Gastrocnemius medialis (tissue), 4 donors: ENCODE results near the gene PTK7. TPM values are rescaled to one million over a fixed set of nuclear protein-coding genes. Genes with fewer than 3 reads are reported as not detected.

Experiments used
- ATAC-seq, 2 donors: fragments of 150-250 bp; one replicate each; pipeline ENCODE4 v1.9.1; 2016
- DNase-seq, 2 donors: peaks; one replicate each; pipeline ENCODE4 v3.0.0-alpha.2; 2019
- H3K27ac ChIP-seq, 4 donors: fragments of 200-600 bp; sonication (generic); 1 replicate in 1 of 4; 2 replicates in 3 of 4; pipeline ENCODE4 v1.5.1; 2016 to 2018; ENCODE audit warnings: mild to moderate bottlenecking in 2 of 4, moderate library complexity in 1 of 4
- H3K27me3 ChIP-seq, 3 donors: fragments of 200-600 bp; sonication (generic) in 2 of 3; 1 replicate in 1 of 3; 2 replicates in 2 of 3; pipeline versions ENCODE4 v1.5.1 to v1.6.0; 2016 to 2019; ENCODE audit warnings: mild to moderate bottlenecking in 1 of 3, moderate library complexity in 1 of 3
- H3K36me3 ChIP-seq, 2 donors: fragments of 200-600 bp; sonication (generic) in 1 of 2; one replicate each; pipeline ENCODE4 v1.5.1; 2017 to 2018
- H3K4me1 ChIP-seq, 2 donors: fragments of 200-600 bp; sonication (generic) in 1 of 2; one replicate each; pipeline ENCODE4 v1.5.1; 2016 to 2017; ENCODE audit warnings: mild to moderate bottlenecking in 2 of 2
- H3K4me3 ChIP-seq, 4 donors: fragments of 200-600 bp; sonication (generic) in 3 of 4; 1 replicate in 1 of 4; 2 replicates in 3 of 4; pipeline ENCODE4 v1.5.1; 2016 to 2019; ENCODE audit warnings: mild to moderate bottlenecking in 2 of 4
- H3K9me3 ChIP-seq, 3 donors: fragments of 200-600 bp; sonication (generic) in 2 of 3; 1 replicate in 1 of 3; 2 replicates in 2 of 3; pipeline ENCODE4 v1.5.1; 2016 to 2019
- CTCF ChIP-seq, 5 experiments: fragments of 450-650 bp in 3 of 5; fragments of 200-600 bp in 2 of 5; sonication (generic) in 2 of 5; IDR thresholded peaks in 4 of 5; conservative IDR thresholded peaks in 1 of 5; 1 replicate in 4 of 5; 2 replicates in 1 of 5; pipeline ENCODE4 v1.5.1; 2016 to 2019; ENCODE audit warnings: antibody characterized with exemption in 5 of 5, mild to moderate bottlenecking in 3 of 5, moderate library complexity in 3 of 5
- POLR2A ChIP-seq, 2 donors: fragments of 450-650 bp; IDR thresholded peaks; one replicate each; pipeline ENCODE4 v1.6.1; 2017; ENCODE audit warnings: antibody characterized with exemption in 2 of 2, mild to moderate bottlenecking in 2 of 2, moderate library complexity in 2 of 2
- in situ Hi-C, 4 donors: fragments of 200-750 bp; cut with MboI; loops; one replicate each; pipeline versions ENCODE4 v1.15.0 to v1.8.0; 2017; ENCODE audit warnings: low sequenced_read_pairs in 4 of 4
- intact Hi-C: fragments of 100-400 bp; cut with DNase I; formaldehyde crosslinking; loops from one replicate; pipeline ENCODE4 v1.15.1; 2023; ENCODE audit warnings: low total_unique reads
- total RNA-seq, 4 donors: library from RNA; depleted of rRNA; stranded (reverse); fragments of >200 nt; gene quantifications; one replicate each; pipeline versions ENCODE4 v1.1.0 to v1.2.3, GENCODE V29; 2016

PTK7 gene
- total RNA-seq, 4 donors from 2014 or later = 0.15 to 0.64 (median 0.24) TPM

GRCh38 chr6:43074847-43075669 is 1.1 kb upstream of the PTK7 start:
- Histone ChIP-seq H3K27me3 (peaks cover 9 to 17% (median 13%) of the 10 kb centered on the region in 3 donors), H3K4me3 (no peak overlapping the region), H3K27ac (no peak overlapping the region), H3K4me1 (peaks cover 0 to 9% of the 10 kb centered on the region in 2 donors), H3K36me3 (peaks cover 0 to 43% of the 10 kb centered on the region in 2 donors), H3K9me3 (no peaks in the 10 kb centered on the region)
- in situ Hi-C loops (no loop called here), intact Hi-C loops (loop anchor here (5.0 kb wide), 1 partner anchor 52 kb away; no protein-coding TSS in a partner anchor)
- no peak for DNase-seq
- TF ChIP-seq POLR2A (IDR thresholded peaks at IDR 0.05) (no peak), CTCF (IDR thresholded peaks at IDR 0.05 in 4 of 5, conservative IDR thresholded peaks at IDR 0.05 in 1 of 5) (no peak)
- ATAC-seq = no peak

GRCh38 chr6:43076464-43077332 is 584 bp downstream of the PTK7 start:
- ATAC-seq (no peak), DNase-seq (no peak)
- H3K4me1 ChIP-seq = peaks cover 0 to 9% of the 10 kb centered on the region in 2 donors
- peaks cover 0 to 27% of the 10 kb centered on the region in 2 donors for H3K36me3 ChIP-seq
- in situ Hi-C loops (no loop called here), intact Hi-C loops (no loop called here)
- peak overlapping the region; percentile 40 to 46 (median 46) for H3K4me3 ChIP-seq
- no peak for TF ChIP-seq POLR2A (IDR thresholded peaks at IDR 0.05)
- TF ChIP-seq CTCF (IDR thresholded peaks at IDR 0.05 in 4 of 5, conservative IDR thresholded peaks at IDR 0.05 in 1 of 5) = no peak
- no peaks in the 10 kb centered on the region for H3K9me3 ChIP-seq
- peaks cover 9 to 17% (median 13%) of the 10 kb centered on the region in 3 donors for H3K27me3 ChIP-seq
- H3K27ac ChIP-seq = no peak overlapping the region

GRCh38 chr6:43077333-43077809 is 1.3 kb downstream of the PTK7 start:
- TF ChIP-seq CTCF (IDR thresholded peaks at IDR 0.05 in 4 of 5, conservative IDR thresholded peaks at IDR 0.05 in 1 of 5) (no peak), POLR2A (IDR thresholded peaks at IDR 0.05) (no peak)
- peak overlapping the region in 2 of 4 donors; percentile 45 to 46 for H3K4me3 ChIP-seq
- peaks cover 0 to 9% of the 10 kb centered on the region in 2 donors for H3K4me1 ChIP-seq
- in situ Hi-C loops = no loop called here
- no peak overlapping the region for H3K27ac ChIP-seq
- H3K9me3 ChIP-seq = no peaks in the 10 kb centered on the region
- H3K36me3 ChIP-seq = peaks cover 0 to 21% of the 10 kb centered on the region in 2 donors
- DNase-seq = no peak
- no peak for ATAC-seq
- intact Hi-C loops = no loop called here
- H3K27me3 ChIP-seq = peaks cover 9 to 17% (median 13%) of the 10 kb centered on the region in 3 donors

GRCh38 chr6:43077981-43078511 is 1.9 kb downstream of the PTK7 start:
- Histone ChIP-seq H3K4me1 (peaks cover 0 to 9% of the 10 kb centered on the region in 2 donors), H3K27ac (no peak overlapping the region), H3K27me3 (peaks cover 9 to 17% (median 13%) of the 10 kb centered on the region in 3 donors), H3K4me3 (no peak overlapping the region), H3K36me3 (peaks cover 0 to 14% of the 10 kb centered on the region in 2 donors), H3K9me3 (no peaks in the 10 kb centered on the region)
- in situ Hi-C loops = no loop called here
- TF ChIP-seq CTCF (IDR thresholded peaks at IDR 0.05 in 4 of 5, conservative IDR thresholded peaks at IDR 0.05 in 1 of 5) = no peak
- TF ChIP-seq POLR2A (IDR thresholded peaks at IDR 0.05) = no peak
- no peak for ATAC-seq
- intact Hi-C loops = no loop called here
- DNase-seq = no peak
